ENCODE results near the gene IKZF2.

DNA sequence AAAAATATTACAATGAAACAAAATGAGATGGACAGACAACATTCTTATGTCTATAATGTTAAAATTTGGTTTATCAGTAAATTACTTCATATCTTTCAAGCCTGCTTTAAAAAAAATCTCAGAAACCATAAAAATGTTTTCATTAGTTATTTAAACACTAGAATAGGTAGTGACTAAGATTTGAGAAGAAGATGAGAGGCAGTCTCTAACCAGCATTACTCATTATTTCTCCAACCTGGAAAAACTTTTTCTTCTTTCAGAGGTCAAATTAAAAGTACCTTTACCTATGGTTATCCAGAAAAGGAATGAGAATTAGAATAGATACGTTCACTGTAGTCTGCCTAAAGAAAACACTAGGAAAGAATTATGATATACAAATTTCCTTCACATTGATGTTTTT, 50.3 kb downstream of the IKZF2 start:
- no peak for TF ChIP-seq POLR2AphosphoS5 (IDR thresholded peaks at IDR 0.05; ENCODE audit: low read depth, low read length)
- TF ChIP-seq POLR2A (IDR thresholded peaks at IDR 0.05; ENCODE audit: low read depth, low read length), result no peak
